GM12874 (cell line): ENCODE results near the gene HNRNPC.

Experiments
- CTCF ChIP-seq: IDR thresholded peaks from 2 replicates; pipeline ENCODE4 v1.5.1; 2011; ENCODE audit warnings: low read depth, mild to moderate bottlenecking, control low read depth, low read length, moderate library complexity; ENCODE audit not compliant: insufficient read depth

HNRNPC gene

GRCh38 chr14:21202463-21203358 is 66.5 kb downstream of the HNRNPC start:
- TF ChIP-seq CTCF = no peak

- TF ChIP-seq CTCF = no peak
Observed at GRCh38 chr14:21201732-21202462, 67.3 kb downstream of the HNRNPC start.

- TF ChIP-seq CTCF = no peak
Observed at GRCh38 chr14:21200752-21201461, 68.3 kb downstream of the HNRNPC start.

- no peak for TF ChIP-seq CTCF
Observed at GRCh38 chr14:21199611-21200560, 69.4 kb downstream of the HNRNPC start.

GRCh38 chr14:21197418-21198205 is 71.6 kb downstream of the HNRNPC start:
- no peak for TF ChIP-seq CTCF

GRCh38 chr14:21194597-21194996 is 74.6 kb downstream of the HNRNPC start:
- TF ChIP-seq CTCF = no peak
